ENCODE data around the gene AKAP11.

AKAP11 gene

GRCh38 chr13:42333613-42334328, 61.8 kb downstream of the AKAP11 start:
- no peak for DNase-seq (ENCODE audit: low read depth)

GRCh38 chr13:42334329-42334706, 62.4 kb downstream of the AKAP11 start:
- no peak for DNase-seq (ENCODE audit: low read depth)

GRCh38 chr13:42337808-42338600, 66.1 kb downstream of the AKAP11 start:
- DNase-seq (ENCODE audit: low read depth) = no peak

GRCh38 chr13:42345367-42345766, 73.4 kb downstream of the AKAP11 start:
- DNase-seq (ENCODE audit: low read depth) = no peak

- DNase-seq (ENCODE audit: low read depth) = no peak
Observed at GRCh38 chr13:42348576-42348975, 76.6 kb downstream of the AKAP11 start.

- no peak for DNase-seq (ENCODE audit: low read depth)
Observed at GRCh38 chr13:42350141-42350540, 78.2 kb downstream of the AKAP11 start.

GRCh38 chr13:42354241-42355091, 82.5 kb downstream of the AKAP11 start:
- DNase-seq (ENCODE audit: low read depth) = no peak

GRCh38 chr13:42355092-42355485, 83.1 kb downstream of the AKAP11 start:
- peak; percentile 35 for DNase-seq (ENCODE audit: low read depth)

- no peak for DNase-seq (ENCODE audit: low read depth)
Observed at GRCh38 chr13:42355491-42356183, 83.7 kb downstream of the AKAP11 start.

- no peak for DNase-seq (ENCODE audit: low read depth)
Observed at GRCh38 chr13:42356184-42356575, 84.2 kb downstream of the AKAP11 start.

GRCh38 chr13:42360046-42360574, 88.2 kb downstream of the AKAP11 start:
- DNase-seq (ENCODE audit: low read depth) = no peak

GRCh38 chr13:42361701-42362100, 89.7 kb downstream of the AKAP11 start:
- no peak for DNase-seq (ENCODE audit: low read depth)

GRCh38 chr13:42363941-42364612, 92.1 kb downstream of the AKAP11 start:
- no peak for DNase-seq (ENCODE audit: low read depth)

GRCh38 chr13:42364613-42365000, 92.7 kb downstream of the AKAP11 start:
- no peak for DNase-seq (ENCODE audit: low read depth)

GRCh38 chr13:42367831-42368230, 95.9 kb downstream of the AKAP11 start:
- no peak for DNase-seq (ENCODE audit: low read depth)

- no peak for DNase-seq (ENCODE audit: low read depth)
Observed at GRCh38 chr13:42369071-42369797, 97.3 kb downstream of the AKAP11 start.

- DNase-seq (ENCODE audit: low read depth) = no peak
Observed at GRCh38 chr13:42370229-42370628, 98.3 kb downstream of the AKAP11 start.

Measured in activated T-helper 9 cell treated with anti-CD3 and anti-CD28 coated beads, Interleukin-2, amount 50 U/mL, for 16 hours (primary cell).